Globus pallidus (tissue), 1 donor: ENCODE measurements around the gene NFIA.
A peak's percentile ranks its signal among the peaks of the same experiment; 100 is the strongest.

Experiments
- DNase-seq: peaks from one replicate; pipeline ENCODE4 v3.0.0-alpha.2; 2015; ENCODE audit warnings: low spot score

The NFIA gene

DNA sequence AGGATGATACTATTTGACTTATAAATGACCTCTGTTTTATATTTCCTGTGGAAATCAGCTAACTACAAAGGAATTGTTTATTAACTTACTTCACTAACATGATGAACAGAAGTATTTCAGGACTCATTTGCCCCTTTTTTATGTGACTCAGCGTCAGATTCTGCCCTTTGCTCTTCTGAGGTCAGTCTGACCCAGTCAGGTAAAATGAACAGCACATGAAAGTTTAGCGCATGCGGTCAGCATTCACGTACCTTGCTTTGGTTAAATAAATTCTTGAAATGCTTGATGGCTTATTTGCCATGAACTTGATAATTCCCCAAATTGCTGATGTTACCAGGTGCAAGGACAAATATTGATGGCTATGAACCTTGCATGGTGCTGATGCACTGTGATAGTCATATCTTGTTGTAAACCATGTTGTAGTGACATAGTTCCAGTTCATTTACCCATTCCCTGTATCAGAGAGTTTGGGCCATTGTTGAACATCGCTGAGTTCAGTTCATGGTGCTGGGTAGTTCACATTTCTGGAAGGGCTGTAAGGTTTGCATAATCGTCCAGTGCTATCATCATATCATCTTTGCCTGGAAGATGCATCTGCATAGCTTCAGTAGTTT lies 133.4 kb downstream of the NFIA start:
- no peak for DNase-seq

DNA sequence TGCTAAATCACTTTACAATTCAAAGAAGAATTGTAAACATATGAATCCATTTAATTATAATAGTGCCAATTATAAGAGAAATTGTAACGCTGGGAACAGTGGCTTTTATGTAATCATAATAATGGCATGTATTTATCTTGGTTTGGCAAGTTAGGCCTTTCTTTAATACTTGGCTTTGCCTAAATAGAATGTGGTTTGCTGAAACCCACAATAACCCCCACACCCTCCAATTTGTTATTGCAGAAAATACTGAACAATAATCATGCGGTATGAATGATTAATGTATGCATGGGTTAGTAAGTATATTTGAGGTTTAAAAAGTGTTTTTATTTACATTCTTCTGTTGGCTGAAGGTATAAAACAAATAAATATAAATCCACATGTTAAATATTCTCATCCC lies 138.2 kb downstream of the NFIA start:
- DNase-seq = no peak

DNA sequence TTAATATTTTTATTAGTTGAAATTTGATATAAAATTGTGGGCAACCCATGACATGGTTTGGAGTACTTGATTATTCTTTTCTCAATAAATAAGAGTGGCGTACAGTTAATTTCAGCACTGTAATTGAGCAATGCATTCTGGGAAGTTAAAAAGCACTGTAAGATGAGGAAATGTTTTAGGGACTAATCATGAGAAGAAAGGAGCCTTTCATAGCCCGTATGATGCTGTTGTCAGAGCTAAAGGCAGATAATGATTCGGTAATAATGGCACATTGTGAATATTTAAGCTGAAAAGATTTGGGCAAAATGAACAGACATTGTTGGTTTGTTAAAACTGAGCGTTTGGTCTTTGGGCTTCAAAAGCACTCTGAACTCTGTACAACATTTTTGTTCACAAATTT lies 139.3 kb downstream of the NFIA start:
- peak; percentile 84 for DNase-seq

DNA sequence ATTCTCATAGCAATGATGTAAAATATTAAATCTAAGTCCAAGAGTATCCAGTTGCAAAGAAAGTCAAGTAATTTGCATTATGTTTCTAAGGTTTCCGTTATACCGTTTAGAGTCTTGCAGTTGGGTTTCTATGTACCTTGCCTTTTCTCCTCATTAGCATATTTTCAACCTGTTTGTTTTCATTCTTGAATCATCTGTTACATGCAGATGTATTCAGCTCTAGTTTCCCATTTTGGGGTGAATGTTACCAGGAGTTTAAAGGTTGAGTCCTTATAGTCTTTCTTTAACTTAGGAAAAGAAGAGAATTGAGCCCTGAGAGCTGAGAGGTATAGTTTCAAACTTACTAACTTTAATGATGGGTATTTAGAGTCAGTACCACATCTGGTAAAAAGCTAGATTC lies 139.9 kb downstream of the NFIA start:
- no peak for DNase-seq

DNA sequence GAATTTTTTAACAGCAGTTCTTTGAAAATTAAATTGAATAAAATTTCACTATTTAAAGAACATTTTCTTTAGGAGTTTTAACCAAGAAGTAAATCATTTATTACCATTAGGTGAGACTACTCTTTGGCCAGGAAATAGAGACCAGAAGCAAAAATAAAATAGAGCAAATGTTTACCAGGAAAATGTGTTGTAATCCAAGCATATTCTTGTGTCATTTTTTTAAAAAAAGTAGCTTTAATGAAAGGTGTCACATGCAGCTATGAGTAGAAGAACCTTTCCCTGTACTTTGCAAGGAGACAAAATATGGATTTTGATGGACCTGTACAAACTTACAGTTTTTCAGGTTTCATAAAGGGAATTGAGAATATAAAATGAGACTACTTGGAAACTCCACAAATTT lies 140.8 kb downstream of the NFIA start:
- no peak for DNase-seq

DNA sequence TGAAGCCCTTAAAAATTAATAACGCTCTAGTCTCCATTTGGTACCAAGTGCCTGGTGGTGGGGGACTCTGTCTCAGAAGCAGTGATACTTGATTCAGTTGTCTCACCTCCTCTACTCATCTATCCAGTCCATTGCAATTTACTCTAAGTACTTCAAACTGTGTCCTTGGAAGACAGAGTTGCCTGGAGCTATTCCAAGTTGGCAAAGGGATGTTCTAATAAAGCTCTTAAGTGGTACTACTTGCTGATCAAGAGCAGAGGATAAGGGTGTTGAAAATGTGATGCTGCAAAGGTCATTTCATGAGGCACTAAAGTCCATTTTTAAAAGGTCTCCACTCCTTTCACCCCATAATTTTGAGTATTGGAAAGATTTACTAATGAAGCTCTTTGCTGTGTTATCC lies 142.2 kb downstream of the NFIA start:
- no peak for DNase-seq

DNA sequence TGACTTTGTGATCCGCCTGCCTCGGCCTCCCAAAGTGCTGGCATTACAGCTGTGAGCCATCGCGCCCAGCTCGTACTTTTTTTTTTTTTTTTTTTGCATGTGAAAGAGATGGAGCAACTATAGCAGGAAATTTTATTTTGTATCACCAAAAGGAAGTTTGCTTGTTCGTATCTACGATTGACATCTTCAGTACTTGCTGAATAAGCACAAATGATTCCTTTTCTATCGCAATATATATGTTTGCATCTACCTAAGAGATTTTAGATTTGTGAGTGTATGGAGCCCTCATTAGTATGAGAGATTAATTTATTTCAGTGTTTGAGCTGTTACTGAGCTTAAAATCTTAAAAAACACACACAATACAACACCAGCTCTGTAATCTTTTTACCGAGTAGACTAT lies 143.1 kb downstream of the NFIA start:
- DNase-seq = no peak

DNA sequence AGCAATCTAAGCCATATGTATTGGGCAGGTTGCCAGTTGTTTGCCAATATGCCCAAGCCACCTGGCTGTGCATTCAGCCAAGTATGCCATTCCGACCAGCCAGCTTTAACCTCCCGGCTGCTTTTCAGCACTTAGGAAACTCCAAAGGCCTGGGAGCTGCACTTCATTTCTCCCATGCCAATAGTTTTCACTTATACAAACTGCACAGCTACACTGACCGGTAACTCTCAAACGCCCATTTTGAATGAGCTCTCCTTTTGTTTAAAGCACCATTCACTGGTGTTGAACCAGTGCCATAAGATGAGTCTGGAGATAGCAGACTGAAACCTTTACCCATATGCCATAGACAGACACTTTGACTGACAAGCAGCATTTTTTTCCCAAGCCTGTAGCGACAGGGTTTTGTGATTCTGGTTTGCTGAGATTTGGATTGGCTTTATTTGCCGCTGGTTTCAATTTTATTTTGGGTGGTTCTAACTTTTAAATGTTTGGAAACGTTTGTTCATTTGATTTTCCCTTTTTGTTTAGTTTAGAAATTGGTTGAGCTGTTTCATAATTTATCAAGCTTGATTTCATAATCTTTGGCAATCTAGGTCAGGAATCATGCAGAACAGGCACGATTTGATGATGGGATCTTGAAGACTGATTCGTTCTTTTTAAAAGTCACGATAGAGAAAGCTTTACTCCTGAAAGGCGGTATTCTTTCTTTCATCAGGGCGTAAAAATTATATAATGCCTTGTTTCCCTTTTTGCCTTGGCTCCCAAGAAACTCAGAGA lies 144.6 kb downstream of the NFIA start:
- no peak for DNase-seq

DNA sequence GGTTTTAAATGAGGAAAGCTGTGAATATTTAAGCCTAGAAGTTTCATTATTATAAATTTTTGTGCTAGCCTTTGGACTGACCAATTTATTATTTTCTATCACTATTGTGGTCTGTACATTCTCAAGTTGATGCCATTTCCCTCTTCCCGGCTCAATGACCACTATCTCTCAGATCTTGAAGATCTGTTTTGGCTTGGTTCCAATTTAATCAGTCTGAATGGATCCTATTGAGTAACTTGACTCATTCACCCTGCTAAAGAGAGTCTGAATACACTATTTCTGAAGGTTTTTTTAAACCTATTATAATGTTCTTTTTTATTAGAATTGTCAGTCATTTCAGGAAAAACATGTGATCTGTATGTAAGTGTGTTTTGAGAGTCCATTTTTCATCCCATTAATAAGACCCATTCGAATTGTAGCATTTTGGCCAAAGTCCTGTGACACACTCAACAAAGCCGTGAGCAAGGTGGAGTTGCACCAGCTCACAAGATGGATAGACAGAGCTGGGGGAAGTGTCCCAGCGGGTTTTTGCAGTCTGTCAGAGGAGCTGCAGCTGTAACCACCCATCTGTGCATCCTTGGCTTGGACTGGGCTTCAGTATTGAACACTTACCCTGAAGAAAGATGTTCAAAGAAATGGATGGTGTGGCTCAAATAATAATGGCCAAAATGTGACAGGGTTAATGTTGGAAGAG lies 145.6 kb downstream of the NFIA start:
- no peak for DNase-seq

DNA sequence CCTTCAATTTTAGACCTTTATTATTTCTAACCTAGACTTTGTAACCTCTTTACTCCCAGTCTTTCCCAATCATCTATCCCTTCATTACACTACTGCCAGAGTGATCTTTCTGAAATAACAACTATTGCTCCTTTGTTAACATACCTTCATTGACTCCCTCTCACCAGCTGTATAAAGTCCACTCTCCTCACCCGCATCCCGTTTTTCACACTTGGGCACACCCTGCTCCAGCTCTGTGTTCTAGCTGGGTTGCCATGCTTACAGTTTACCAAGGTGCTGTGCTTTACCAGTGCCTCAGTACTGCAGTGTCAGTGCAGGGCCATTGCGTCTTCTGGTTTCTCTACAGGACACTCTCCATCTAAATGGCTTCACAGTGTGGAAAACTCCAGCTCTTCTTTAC lies 148.2 kb downstream of the NFIA start:
- DNase-seq = no peak

DNA sequence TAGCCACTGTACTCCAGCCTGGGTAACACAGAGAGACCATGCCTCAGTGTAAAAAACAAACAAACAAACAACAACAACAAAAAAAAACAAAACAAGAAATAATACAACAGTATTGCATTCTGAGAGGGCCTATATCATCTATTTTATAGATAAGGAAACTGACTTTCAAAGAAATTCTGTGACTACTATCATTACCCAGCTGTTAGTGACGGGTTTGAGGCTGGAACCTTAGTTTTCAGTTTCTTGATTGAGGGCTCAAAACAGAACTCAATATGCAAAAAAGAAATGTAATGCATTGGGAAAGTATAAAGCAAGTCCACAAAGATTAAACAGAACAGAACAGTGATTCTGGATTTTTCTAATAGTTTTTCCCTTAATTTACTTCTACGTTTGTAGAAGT lies 149.4 kb downstream of the NFIA start:
- no peak for DNase-seq

DNA sequence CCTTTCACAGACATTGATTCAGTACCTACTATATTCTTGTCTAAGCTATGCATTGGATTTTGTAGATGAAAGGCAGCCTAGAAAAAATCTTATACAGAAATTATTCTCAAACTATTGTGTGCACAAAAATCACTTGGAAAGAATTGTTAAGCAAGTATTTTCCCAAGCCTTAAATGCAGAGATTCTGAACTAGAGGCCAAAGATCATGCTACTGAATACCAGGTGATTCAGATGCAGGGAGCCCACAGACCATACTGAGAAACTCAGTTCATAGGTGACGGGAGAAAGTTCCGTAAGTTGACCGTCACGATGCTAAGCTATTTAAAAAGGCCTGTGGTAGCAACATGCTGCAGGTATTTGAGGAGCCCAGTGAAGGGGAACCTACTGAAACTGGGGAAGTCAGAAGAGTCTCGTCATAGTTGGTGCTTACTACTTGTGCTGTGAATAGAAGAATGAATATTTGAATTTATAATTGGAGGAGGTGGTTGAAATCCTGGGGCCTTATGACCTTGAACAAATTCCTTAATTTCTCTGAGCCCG lies 150.8 kb downstream of the NFIA start:
- DNase-seq = no peak

DNA sequence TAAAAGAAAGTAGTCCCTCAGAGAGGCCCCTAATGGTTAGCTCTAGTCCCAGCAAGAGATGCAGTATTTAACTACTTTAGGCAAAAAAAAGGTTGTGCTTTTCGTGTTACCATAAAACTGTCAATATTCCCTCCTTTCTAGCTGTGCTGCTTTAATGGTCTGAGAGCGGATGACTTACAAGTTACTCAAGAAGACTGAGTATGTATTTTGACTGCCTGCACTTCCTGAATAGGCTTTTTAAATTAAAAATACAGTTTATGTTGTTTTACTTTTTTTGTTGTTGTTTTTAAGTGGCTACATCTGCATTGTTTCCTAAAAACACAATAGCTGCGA lies 152.2 kb downstream of the NFIA start:
- DNase-seq = no peak

DNA sequence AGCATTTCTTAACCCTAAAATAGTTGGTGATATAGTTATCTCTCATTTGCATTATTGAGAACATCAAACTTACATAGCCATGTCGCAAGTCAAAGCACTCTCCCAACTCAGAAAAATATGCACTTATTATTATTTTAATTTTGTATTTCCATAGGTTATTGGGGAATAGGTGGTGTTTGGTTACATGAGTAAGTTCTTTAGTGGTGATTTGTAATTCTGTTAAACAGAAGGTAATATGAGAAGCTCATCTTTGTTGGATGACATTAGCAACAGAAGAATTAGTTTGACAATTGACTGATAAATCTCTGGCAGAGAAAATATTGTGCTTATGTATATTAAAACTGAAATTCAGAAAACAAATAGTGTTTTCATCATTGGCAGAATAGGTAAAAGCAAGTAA lies 154.8 kb downstream of the NFIA start:
- DNase-seq = no peak

DNA sequence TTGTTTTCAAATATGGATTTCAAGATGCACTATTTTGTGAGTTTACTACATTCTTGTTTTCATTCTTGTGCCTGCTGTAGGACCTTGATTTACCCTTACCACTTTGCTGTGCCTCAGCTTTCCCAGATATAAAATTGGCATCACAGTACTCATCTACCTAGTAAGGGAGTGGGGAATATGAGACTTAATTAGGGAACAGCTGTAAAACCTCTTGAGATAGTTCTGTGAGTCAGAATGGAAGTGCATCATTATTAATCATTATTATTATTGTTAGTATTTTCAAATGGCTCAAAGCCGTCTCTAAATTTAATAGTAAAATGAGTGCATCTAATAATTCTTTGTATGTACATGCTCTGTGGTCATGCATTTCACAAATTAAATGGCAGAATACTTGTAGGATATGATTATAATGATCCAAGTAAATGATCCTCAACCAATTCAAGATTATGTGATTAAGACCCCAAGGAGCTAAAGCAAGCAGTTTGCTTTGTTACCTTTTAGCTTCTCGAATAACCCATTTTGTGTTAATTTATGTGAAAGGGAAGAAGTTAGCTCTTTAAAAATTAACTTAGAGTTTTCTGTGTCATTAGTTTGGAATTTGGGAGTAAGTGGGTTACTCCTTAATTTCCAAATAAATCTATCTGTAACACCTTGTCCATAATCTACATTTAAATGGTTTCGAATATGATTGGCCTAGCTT lies 155.4 kb downstream of the NFIA start:
- no peak for DNase-seq

DNA sequence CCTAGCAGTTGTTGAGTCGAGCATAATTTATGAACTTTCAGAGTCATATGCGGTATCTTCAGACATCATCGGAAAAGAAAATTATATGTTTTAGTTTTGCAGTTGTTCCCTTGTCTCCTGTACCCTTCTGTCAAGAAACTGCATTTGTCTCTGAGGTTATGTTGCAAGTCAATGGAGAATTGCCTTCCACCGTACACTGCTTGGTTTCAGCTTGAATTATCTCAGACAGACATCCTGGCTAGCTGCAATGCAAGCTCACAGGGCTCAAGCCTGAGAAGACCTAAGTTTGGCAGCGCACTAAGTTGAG lies 156.0 kb downstream of the NFIA start:
- DNase-seq = no peak

DNA sequence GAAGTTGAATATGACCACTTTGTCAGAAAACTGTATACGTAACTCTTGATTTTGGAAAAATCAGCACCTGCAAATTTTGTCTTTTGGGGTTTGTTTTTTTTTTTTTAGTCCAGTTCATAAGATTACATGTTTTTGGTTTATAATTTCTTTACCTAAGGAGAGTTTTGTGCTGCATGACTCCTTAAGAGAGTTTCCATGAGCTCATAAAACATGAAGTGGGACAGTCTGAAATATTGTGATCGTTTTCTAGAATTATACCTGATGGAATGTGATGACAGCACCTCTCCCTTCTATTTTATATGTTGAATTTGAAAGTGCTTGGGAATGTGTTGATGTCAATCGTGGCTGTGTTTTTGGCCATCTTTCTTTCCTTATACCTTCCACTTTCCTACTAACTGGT lies 158.5 kb downstream of the NFIA start:
- no peak for DNase-seq

DNA sequence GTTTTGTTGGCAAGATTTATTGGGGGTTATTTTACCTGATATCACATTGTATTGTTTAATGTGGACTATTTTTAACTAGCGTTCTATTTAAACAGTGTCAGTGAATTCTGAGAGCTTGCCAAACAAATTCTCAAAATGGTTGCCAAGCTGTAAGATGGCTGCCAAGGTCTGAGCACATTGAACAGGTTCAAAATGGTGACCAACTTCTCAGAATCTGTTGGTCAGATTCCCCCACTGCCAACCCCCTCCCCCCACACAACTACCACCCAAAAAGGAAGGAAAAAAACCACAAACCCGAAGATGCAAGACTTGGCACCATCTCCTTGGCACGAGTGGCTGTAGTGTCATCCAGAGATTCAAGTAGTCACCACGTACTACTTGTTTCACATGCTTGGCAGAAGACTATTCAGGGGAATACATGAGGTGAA lies 159.1 kb downstream of the NFIA start:
- no peak for DNase-seq

DNA sequence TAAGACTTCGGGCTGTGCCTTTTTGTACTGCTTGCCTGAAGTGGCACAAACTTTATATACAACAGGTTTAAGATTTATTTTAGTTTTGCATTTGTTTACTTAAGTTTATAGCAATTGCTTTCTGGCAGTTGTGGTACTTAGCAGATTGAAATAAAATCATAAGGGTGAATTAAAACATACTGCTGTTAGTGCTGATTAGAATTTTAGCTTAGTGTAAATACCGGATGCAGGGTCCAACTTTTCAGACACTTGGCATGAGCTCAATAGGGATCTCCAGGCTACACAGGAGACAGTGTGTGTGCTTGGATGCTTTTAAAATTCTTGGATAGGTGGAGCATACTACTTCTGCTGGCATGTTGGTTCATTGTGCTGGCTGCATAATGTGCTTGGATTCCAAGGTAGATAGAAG lies 159.6 kb downstream of the NFIA start:
- DNase-seq = no peak

DNA sequence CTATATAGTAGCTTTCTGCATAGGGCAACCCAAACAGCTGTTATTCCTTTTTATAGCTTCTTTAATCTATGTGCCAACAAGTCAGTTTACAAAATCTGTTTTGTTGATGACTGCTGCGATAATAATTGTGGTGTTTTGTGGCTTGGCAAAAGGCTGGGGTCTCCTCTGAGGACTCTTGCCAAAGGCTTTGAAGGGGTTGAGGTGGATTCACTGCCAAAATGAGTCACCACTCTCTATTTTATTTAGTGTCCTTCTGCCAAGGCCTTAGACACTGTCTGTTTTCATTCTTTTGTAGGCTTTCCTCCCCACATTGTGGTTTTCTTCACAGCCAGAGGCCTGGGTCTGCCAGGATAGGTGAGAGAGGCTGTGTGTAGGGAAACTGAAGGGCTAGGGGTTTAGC lies 161.8 kb downstream of the NFIA start:
- DNase-seq = no peak

DNA sequence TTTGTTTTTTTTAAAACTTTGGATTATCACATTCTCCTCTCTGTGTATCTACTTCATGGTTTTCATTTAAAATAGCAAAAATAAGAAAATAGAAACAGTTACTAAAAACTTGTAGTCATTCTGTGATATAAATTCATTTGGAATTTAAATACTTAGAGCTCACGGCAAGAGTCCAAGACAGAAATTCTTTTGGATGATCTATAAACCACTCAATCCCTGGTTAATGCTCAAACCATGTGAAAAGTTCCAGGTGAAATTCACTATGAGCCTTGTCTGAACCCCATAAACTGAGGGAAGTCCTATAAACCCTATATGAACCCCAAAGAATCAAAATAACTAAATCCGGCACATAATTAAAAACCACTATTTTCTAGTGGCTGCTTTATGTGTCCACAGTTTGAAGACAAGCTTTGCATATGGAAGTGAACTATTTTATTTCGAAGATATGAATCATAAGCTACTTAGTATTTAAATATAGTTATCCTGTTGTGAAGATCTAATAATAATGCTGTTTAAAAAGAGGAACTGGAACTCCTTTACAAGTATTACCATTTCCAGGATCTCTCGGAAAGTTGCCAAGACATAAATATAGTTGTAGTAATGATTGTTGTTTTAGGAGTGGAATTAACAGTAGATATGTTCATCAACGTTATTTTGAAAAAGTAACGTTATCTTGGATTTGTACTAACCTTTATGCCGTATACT lies 163.5 kb downstream of the NFIA start:
- DNase-seq = no peak
